GM13976 (cell line): Measurements from ENCODE around the gene PLEKHA4.

ENCODE experiments used
- DNase-seq: peaks from one replicate; pipeline ENCODE4 v3.0.0; 2012; ENCODE audit warnings: low spot score
- CTCF ChIP-seq: IDR thresholded peaks from 2 replicates; pipeline ENCODE4 v1.5.1; 2012; ENCODE audit warnings: borderline replicate concordance, mild to moderate bottlenecking; ENCODE audit not compliant: insufficient read depth; ENCODE audit errors: extremely low read depth, missing control alignments, control extremely low read depth
- in situ Hi-C: fragments of 300-500 bp; cut with MboI; formaldehyde crosslinking; loops from one replicate; pipeline ENCODE4 v1.12.0; 2022; ENCODE audit warnings: low sequenced_read_pairs, mixed read lengths, inconsistent platforms; ENCODE audit not compliant: unreplicated experiment

Gene PLEKHA4

GRCh38 chr19:48841571-48841970, 26.8 kb downstream of the PLEKHA4 start:
- no peak for DNase-seq
- no peak for TF ChIP-seq CTCF
- in situ Hi-C loops, result loop anchor here (5.0 kb wide), 1 partner anchor 49 kb away; no protein-coding TSS in a partner anchor

- in situ Hi-C loops, result loop anchor here (5.0 kb wide), 1 partner anchor 49 kb away; no protein-coding TSS in a partner anchor
- DNase-seq, result no peak
- TF ChIP-seq CTCF, result no peak
These were observed 27.4 kb downstream of the PLEKHA4 start for GRCh38 chr19:48841047-48841446.

- TF ChIP-seq CTCF, result no peak
- no peak for DNase-seq
- in situ Hi-C loops, result no loop called here
These were observed 30.7 kb downstream of the PLEKHA4 start for GRCh38 chr19:48837687-48838086.

GRCh38 chr19:48837051-48837524, 31.3 kb downstream of the PLEKHA4 start:
- peak; percentile 96 for DNase-seq
- TF ChIP-seq CTCF, result no peak
- in situ Hi-C loops, result no loop called here

GRCh38 chr19:48836089-48837017, 32.1 kb downstream of the PLEKHA4 start, which contains the start of gene HSD17B14:
HSD17B14 (minus strand) TSS chr19:48836491; CDS start chr19:48836411, 80 bp downstream.
- DNase-seq, result no peak
- no peak for TF ChIP-seq CTCF
- in situ Hi-C loops, result no loop called here

GRCh38 chr19:48835734-48836088, 32.7 kb downstream of the PLEKHA4 start:
- peak; percentile 94 for DNase-seq
- TF ChIP-seq CTCF, result peak; percentile 85
- in situ Hi-C loops, result no loop called here
